ENCODE data around the gene DPYSL3. TPM values are rescaled to one million over a fixed set of nuclear protein-coding genes. Genes with fewer than 3 reads are reported as not detected.

DPYSL3 gene
- total RNA-seq, 1 donor from 2014 or later, result 56.0 TPM

- no peaks in the 10 kb centered on the region for H3K27me3 Mint-ChIP-seq
- H3K27ac Mint-ChIP-seq, result no peak overlapping the region
- H3K4me3 Mint-ChIP-seq (ENCODE audit: low read depth), result no peak overlapping the region
- H3K36me3 Mint-ChIP-seq (ENCODE audit: insufficient read depth), result no peaks in the 10 kb centered on the region
- TF ChIP-seq, protein P1, sequence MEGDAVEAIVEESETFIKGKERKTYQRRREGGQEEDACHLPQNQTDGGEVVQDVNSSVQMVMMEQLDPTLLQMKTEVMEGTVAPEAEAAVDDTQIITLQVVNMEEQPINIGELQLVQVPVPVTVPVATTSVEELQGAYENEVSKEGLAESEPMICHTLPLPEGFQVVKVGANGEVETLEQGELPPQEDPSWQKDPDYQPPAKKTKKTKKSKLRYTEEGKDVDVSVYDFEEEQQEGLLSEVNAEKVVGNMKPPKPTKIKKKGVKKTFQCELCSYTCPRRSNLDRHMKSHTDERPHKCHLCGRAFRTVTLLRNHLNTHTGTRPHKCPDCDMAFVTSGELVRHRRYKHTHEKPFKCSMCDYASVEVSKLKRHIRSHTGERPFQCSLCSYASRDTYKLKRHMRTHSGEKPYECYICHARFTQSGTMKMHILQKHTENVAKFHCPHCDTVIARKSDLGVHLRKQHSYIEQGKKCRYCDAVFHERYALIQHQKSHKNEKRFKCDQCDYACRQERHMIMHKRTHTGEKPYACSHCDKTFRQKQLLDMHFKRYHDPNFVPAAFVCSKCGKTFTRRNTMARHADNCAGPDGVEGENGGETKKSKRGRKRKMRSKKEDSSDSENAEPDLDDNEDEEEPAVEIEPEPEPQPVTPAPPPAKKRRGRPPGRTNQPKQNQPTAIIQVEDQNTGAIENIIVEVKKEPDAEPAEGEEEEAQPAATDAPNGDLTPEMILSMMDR (IDR thresholded peaks at IDR 0.05; ENCODE audit: unreplicated experiment), result peak; percentile 68
- H3K9me3 Mint-ChIP-seq (ENCODE audit: low read depth), result no peaks in the 10 kb centered on the region
- DNase-seq (ENCODE audit: low spot score, unreplicated experiment), result no peak
- no peaks in the 10 kb centered on the region for H3K4me1 Mint-ChIP-seq (ENCODE audit: low read depth)
Measured at GRCh38 chr5:147464211-147464610, 45.7 kb downstream of the DPYSL3 start.

GRCh38 chr5:147461915-147462314 is 48.0 kb downstream of the DPYSL3 start:
- DNase-seq (ENCODE audit: low spot score, unreplicated experiment), result no peak
- Mint-ChIP-seq H3K36me3 (ENCODE audit: insufficient read depth) (no peaks in the 10 kb centered on the region), H3K4me3 (ENCODE audit: low read depth) (no peak overlapping the region), H3K27ac (no peak overlapping the region), H3K27me3 (no peaks in the 10 kb centered on the region), H3K4me1 (ENCODE audit: low read depth) (no peaks in the 10 kb centered on the region), H3K9me3 (ENCODE audit: low read depth) (no peaks in the 10 kb centered on the region)
- TF ChIP-seq, protein P1 (IDR thresholded peaks at IDR 0.05; ENCODE audit: unreplicated experiment), result no peak

DNA sequence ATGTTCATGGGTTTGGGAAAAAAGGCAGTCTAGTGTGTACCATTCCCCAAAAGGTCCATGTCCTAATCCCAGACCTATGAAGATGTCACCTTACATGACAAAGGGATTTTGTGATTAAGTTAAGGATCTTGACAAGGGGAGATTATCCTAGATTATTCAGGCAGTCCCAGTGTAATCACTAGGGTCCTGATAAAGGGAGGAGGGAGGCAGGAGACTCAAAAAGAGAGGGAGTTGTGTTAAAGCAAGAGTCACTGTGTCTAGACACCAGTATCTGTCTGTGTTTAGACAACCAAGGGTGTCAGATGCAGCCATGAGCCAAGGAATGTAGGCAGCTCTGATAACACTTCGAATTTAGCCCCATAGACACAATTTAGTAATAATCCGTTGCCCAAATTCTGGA is 49.5 kb downstream of the DPYSL3 start:
- no peaks in the 10 kb centered on the region for H3K4me1 Mint-ChIP-seq (ENCODE audit: low read depth)
- H3K27ac Mint-ChIP-seq, result no peak overlapping the region
- no peak for DNase-seq (ENCODE audit: low spot score, unreplicated experiment)
- no peaks in the 10 kb centered on the region for H3K36me3 Mint-ChIP-seq (ENCODE audit: insufficient read depth)
- H3K27me3 Mint-ChIP-seq, result peaks cover 8% of the 10 kb centered on the region
- no peaks in the 10 kb centered on the region for H3K9me3 Mint-ChIP-seq (ENCODE audit: low read depth)
- TF ChIP-seq, protein P1 (IDR thresholded peaks at IDR 0.05; ENCODE audit: unreplicated experiment), result no peak
- H3K4me3 Mint-ChIP-seq (ENCODE audit: low read depth), result no peak overlapping the region

DNA sequence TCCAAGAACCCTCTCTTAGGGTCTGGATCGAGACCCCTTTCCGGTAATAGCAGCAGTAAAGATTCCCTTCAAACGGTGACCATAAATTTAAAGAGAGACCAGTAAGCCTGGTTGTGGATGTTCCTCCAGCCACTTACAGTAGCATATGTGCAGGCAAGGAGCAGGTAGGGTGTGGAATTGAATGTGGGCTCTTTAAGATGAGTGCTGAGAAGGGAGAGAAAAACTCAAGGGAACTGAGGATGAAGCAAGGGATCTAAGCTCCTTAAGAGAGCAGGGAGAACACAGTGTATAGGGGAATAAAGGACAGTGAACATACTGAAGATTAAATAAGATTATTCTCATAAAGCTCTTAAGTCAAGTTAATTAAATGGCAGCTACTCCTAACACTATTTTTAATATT is 51.3 kb downstream of the DPYSL3 start:
- Mint-ChIP-seq H3K27ac (no peak overlapping the region), H3K4me1 (ENCODE audit: low read depth) (peaks cover 3% of the 10 kb centered on the region), H3K9me3 (ENCODE audit: low read depth) (no peaks in the 10 kb centered on the region), H3K4me3 (ENCODE audit: low read depth) (no peak overlapping the region), H3K27me3 (peaks cover 11% of the 10 kb centered on the region), H3K36me3 (ENCODE audit: insufficient read depth) (no peaks in the 10 kb centered on the region)
- TF ChIP-seq, protein P1 (IDR thresholded peaks at IDR 0.05; ENCODE audit: unreplicated experiment), result no peak
- no peak for DNase-seq (ENCODE audit: low spot score, unreplicated experiment)

GRCh38 chr5:147455822-147456450 is 53.9 kb downstream of the DPYSL3 start:
- Mint-ChIP-seq H3K4me1 (ENCODE audit: low read depth) (peaks cover 14% of the 10 kb centered on the region), H3K36me3 (ENCODE audit: insufficient read depth) (no peaks in the 10 kb centered on the region), H3K4me3 (ENCODE audit: low read depth) (no peak overlapping the region), H3K27ac (no peak overlapping the region), H3K27me3 (peaks cover 26% of the 10 kb centered on the region), H3K9me3 (ENCODE audit: low read depth) (no peaks in the 10 kb centered on the region)
- no peak for DNase-seq (ENCODE audit: low spot score, unreplicated experiment)
- TF ChIP-seq, protein P1 (IDR thresholded peaks at IDR 0.05; ENCODE audit: unreplicated experiment), result no peak
